ENCODE data around the gene CNTNAP2. TPM values are rescaled to one million over a fixed set of nuclear protein-coding genes. Genes with fewer than 3 reads are reported as not detected.
A peak's percentile ranks its signal among the peaks of the same experiment; 100 is the strongest.

Gene CNTNAP2
- total RNA-seq, 2 donors from 2014 or later, result 171 to 228 TPM

DNA sequence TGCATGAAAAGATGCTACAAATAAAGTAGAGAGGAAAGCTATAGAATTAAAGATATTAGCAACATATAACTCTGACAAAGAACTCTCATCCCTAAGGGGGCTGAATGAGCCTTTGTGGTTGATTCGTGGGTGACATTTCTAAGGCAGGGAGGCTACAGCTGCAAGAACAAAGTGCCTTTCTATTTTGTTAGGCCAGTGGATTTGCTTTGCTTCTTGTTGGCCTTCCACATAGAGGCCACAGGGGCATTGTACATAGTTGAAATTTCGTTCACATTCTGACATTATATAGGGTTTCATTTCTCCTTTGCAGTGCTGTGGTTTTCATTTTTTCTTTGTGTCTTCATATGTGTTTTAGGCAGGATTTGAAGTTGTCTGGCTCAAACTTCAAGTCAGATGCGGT, 1654.7 kb downstream of the CNTNAP2 start:
- no peak for TF ChIP-seq CTCF (conservative IDR thresholded peaks at IDR 0.05)
- Histone ChIP-seq H3K36me3 (ENCODE audit: control insufficient read depth, insufficient read depth, low read length) (no peaks in the 10 kb centered on the region), H3K9ac (ENCODE audit: extremely low read depth, low read length, poor library complexity, severe bottlenecking) (no peak overlapping the region), H3K4me1 (ENCODE audit: control insufficient read depth, insufficient read depth, low read length) (no peaks in the 10 kb centered on the region), H3K27ac (ENCODE audit: low read depth, low read length) (peak overlapping the region; percentile 40), H3K4me3 (ENCODE audit: low read length) (no peak overlapping the region), H3K9me3 (ENCODE audit: control insufficient read depth, low read length) (peaks cover 4% of the 10 kb centered on the region), H3K27me3 (ENCODE audit: control insufficient read depth, insufficient read depth, low read length, poor library complexity, severe bottlenecking) (no peaks in the 10 kb centered on the region)
- no peaks in the 10 kb centered on the region for H3K4me1 Mint-ChIP-seq
- no peaks in the 10 kb centered on the region for H3K36me3 Mint-ChIP-seq (ENCODE audit: low read depth)
- no peaks in the 10 kb centered on the region for H3K27me3 Mint-ChIP-seq (ENCODE audit: insufficient read depth)
- no peak overlapping the region for H3K4me3 Mint-ChIP-seq
- no peak overlapping the region for H3K27ac Mint-ChIP-seq
- WGBS, 2 experiments (ENCODE audit: insufficient coverage in 1 of 2, insufficient read length in 1 of 2), result 81 to 83% methylated on average over 1 to 2 of the region's 3 CpGs
- H3K9me3 Mint-ChIP-seq, result no peaks in the 10 kb centered on the region
- no peak for DNase-seq

DNA sequence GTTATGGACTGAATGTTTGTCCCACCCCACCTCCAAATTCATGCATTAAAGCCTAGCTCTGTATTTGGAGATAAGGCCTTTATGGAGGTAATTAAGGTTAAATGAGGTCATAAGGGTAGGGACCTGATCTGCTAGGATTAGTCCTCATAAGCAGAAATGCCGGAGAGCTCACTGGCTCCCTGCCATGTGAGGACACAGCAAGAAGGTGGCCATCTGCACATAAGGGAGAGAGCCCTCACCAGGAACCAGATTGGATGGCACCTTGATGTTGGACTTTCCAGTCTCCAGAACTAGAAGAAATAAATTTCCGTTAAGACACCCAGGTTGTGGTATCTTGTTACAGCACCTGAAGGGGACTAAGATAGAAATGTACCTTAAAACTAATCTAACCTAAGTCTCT, 1657.9 kb downstream of the CNTNAP2 start:
- Mint-ChIP-seq H3K27ac (no peak overlapping the region), H3K4me3 (no peak overlapping the region), H3K36me3 (ENCODE audit: low read depth) (no peaks in the 10 kb centered on the region), H3K9me3 (no peaks in the 10 kb centered on the region), H3K4me1 (no peaks in the 10 kb centered on the region), H3K27me3 (ENCODE audit: insufficient read depth) (no peaks in the 10 kb centered on the region)
- Histone ChIP-seq H3K36me3 (ENCODE audit: control insufficient read depth, insufficient read depth, low read length) (no peaks in the 10 kb centered on the region), H3K9me3 (ENCODE audit: control insufficient read depth, low read length) (peaks cover 4% of the 10 kb centered on the region), H3K4me3 (ENCODE audit: low read length) (no peak overlapping the region), H3K27me3 (ENCODE audit: control insufficient read depth, insufficient read depth, low read length, poor library complexity, severe bottlenecking) (no peaks in the 10 kb centered on the region), H3K27ac (ENCODE audit: low read depth, low read length) (no peak overlapping the region), H3K9ac (ENCODE audit: extremely low read depth, low read length, poor library complexity, severe bottlenecking) (no peak overlapping the region), H3K4me1 (ENCODE audit: control insufficient read depth, insufficient read depth, low read length) (no peaks in the 10 kb centered on the region)
- WGBS, 2 experiments (ENCODE audit: insufficient coverage in 1 of 2, insufficient read length in 1 of 2), result 90 to 92% methylated on average over 1 to 2 of the region's 2 CpGs
- no peak for DNase-seq
- no peak for TF ChIP-seq CTCF (conservative IDR thresholded peaks at IDR 0.05)

DNA sequence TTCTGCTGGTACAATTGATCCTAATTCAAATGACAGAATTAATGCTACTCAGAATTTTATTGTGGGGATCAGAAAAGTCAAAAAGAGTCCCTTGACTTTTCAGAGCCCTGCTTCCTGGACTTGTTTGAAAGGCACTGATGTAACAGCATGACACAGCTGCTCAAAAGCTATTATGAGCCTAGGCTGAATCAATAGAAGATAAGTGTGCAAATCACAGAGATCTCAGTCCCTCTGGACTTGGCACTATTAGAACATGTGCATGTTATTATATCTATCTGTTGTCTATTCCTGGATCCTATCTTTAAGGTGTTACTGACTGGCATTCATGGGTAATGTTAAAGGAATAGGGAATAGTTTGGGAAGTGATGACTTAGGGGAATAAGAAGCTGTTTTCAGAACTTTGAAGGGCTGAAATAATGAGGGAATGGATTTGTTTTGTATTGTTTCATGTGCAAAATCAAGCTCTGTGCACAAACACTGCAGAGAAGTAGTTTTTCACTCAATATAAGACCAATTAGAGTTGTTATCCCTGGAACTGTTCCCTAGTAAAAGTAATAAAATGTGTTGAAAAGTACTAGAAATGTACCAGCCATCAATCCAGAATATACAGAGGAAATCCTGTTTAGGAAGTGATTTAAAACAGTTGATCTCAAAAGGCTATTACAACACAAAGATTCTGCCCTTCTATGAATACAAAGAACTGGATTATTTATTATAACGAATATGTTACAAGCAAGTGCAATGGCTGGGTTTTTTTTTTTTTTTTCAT, 1659.1 kb downstream of the CNTNAP2 start:
- Mint-ChIP-seq H3K27me3 (ENCODE audit: insufficient read depth) (no peaks in the 10 kb centered on the region), H3K4me1 (no peaks in the 10 kb centered on the region), H3K9me3 (no peaks in the 10 kb centered on the region), H3K4me3 (no peak overlapping the region), H3K36me3 (ENCODE audit: low read depth) (no peaks in the 10 kb centered on the region), H3K27ac (no peak overlapping the region)
- Histone ChIP-seq H3K4me3 (ENCODE audit: low read length) (no peak overlapping the region), H3K9ac (ENCODE audit: extremely low read depth, low read length, poor library complexity, severe bottlenecking) (no peak overlapping the region), H3K27ac (ENCODE audit: low read depth, low read length) (no peak overlapping the region), H3K27me3 (ENCODE audit: control insufficient read depth, insufficient read depth, low read length, poor library complexity, severe bottlenecking) (no peaks in the 10 kb centered on the region), H3K4me1 (ENCODE audit: control insufficient read depth, insufficient read depth, low read length) (no peaks in the 10 kb centered on the region), H3K9me3 (ENCODE audit: control insufficient read depth, low read length) (peaks cover 4% of the 10 kb centered on the region), H3K36me3 (ENCODE audit: control insufficient read depth, insufficient read depth, low read length) (no peaks in the 10 kb centered on the region)
- no peak for DNase-seq
- 86 to 92% methylated on average over 1 of the region's 1 CpG for WGBS, 2 experiments (ENCODE audit: insufficient coverage in 1 of 2, insufficient read length in 1 of 2)
- no peak for TF ChIP-seq CTCF (conservative IDR thresholded peaks at IDR 0.05)
